ENCODE data around the gene HUWE1.

- TF ChIP-seq CTCF (IDR thresholded peaks at IDR 0.05) (no peak), POLR2A (IDR thresholded peaks at IDR 0.05) (no peak)
Observed at GRCh38 chrX:53639257-53639656, 47.3 kb downstream of the HUWE1 start.

Data from adrenal gland (tissue), 5 donors.